HepG2 (cell line): ENCODE measurements around the gene CLEC16A. TPM values are rescaled to one million over a fixed set of nuclear protein-coding genes. Genes with fewer than 3 reads are reported as not detected.
A peak's percentile ranks its signal among the peaks of the same experiment; 100 is the strongest.

Experiments
- ATAC-seq: fragments of 200-7000 bp; cut with Tn5 transposase; 3 replicates; pipeline ENCODE4 v1.9.1; 2020; ENCODE audit warnings: mild to moderate bottlenecking, moderate library complexity
- BruUV-seq: library from RNA; stranded (reverse); fragments of 400-500 nt; replicated peaks from 2 replicates; lab custom pipeline; 2021; lab: Mats Ljungman, UMichigan
- CTCF ChIA-PET: fragments of 300-600 bp; formaldehyde crosslinking; extraction: SDS; loops from one replicate; lab custom pipeline; 2021; ENCODE audit warnings: low total read pairs, inconsistent platforms, low intra/inter-chr PET ratio; lab: Yijun Ruan, JAX
- POLR2A ChIA-PET: fragments of 350-600 bp; sonication (Branson Sonifier 250); formaldehyde crosslinking; loops from one replicate; lab custom pipeline; 2020; ENCODE audit warnings: antibody characterized with exemption, inconsistent platforms; lab: Yijun Ruan, JAX
- DNase-seq: peaks from one replicate; pipeline ENCODE4 v3.0.0-alpha.2; 2015; ENCODE audit warnings: low spot score
- FAIRE-seq: peaks from 3 replicates; lab custom pipeline; 2011; peaks lifted over from hg19 to GRCh38; lab: Jason Lieb, UNC
- H2AFZ ChIP-seq: one replicate; pipeline ENCODE4 v1.6.1; 2011; ENCODE audit warnings: low read length, inconsistent platforms
- H3K27ac ChIP-seq: fragments of 300-600 bp; 3 replicates; pipeline ENCODE4 v1.8.0; 2011; ENCODE audit warnings: mixed run types, mild to moderate bottlenecking, mixed read lengths, low read length, inconsistent platforms; ENCODE audit not compliant: insufficient read depth; ENCODE audit errors: extremely low read length
- H3K27me3 ChIP-seq, 2 experiments: fragments of 200-600 bp in 1 of 2; 2 replicates in 1 of 2; 3 replicates in 1 of 2; pipeline versions ENCODE4 v1.6.0 to v1.8.0; 2011; ENCODE audit warnings: low read length in 2 of 2, mild to moderate bottlenecking in 2 of 2, moderate library complexity in 2 of 2, inconsistent platforms in 1 of 2; ENCODE audit not compliant: insufficient read depth in 2 of 2, control insufficient read depth in 1 of 2
- H3K36me3 ChIP-seq, 2 experiments: fragments of 200-600 bp in 1 of 2; replicated peaks in 1 of 2; 2 replicates in 1 of 2; 3 replicates in 1 of 2; pipeline versions ENCODE4 v1.5.1 to v1.8.0; 2011; ENCODE audit warnings: low read length in 2 of 2, inconsistent platforms in 1 of 2; ENCODE audit not compliant: insufficient read depth in 2 of 2, control insufficient read depth in 1 of 2
- H3K4me1 ChIP-seq: 2 replicates; pipeline ENCODE4 v1.5.1; 2012; ENCODE audit warnings: low read length, inconsistent platforms; ENCODE audit not compliant: insufficient read depth
- H3K4me2 ChIP-seq: 2 replicates; pipeline ENCODE4 v1.6.0; 2011; ENCODE audit warnings: low read depth, low read length, inconsistent platforms
- H3K4me3 ChIP-seq, 3 experiments: fragments of 200-600 bp in 1 of 3; sonication (generic), shearing (Covaris generic) in 1 of 3; replicated peaks in 1 of 3; 2 replicates each; pipeline ENCODE4 v1.5.1; 2011 to 2016; ENCODE audit warnings: low read length in 3 of 3, inconsistent platforms in 2 of 3, low read depth in 2 of 3, mild to moderate bottlenecking in 2 of 3, control low read depth in 1 of 3, mixed read lengths in 1 of 3; ENCODE audit not compliant: insufficient read depth in 1 of 3
- H3K79me2 ChIP-seq: one replicate; pipeline ENCODE4 v1.6.1; 2011; ENCODE audit warnings: low read length, inconsistent platforms; ENCODE audit not compliant: insufficient read depth
- H3K9ac ChIP-seq: 2 replicates; pipeline ENCODE4 v1.6.0; 2011; ENCODE audit warnings: mild to moderate bottlenecking, low read depth, low read length, inconsistent platforms; ENCODE audit not compliant: insufficient read depth
- H3K9me3 ChIP-seq: 2 replicates; pipeline ENCODE4 v1.5.1; 2012; ENCODE audit warnings: mild to moderate bottlenecking, low read length
- H4K20me1 ChIP-seq: 2 replicates; pipeline ENCODE4 v1.6.0; 2011; ENCODE audit warnings: inconsistent platforms, mild to moderate bottlenecking, low read length, moderate library complexity; ENCODE audit not compliant: insufficient read depth
- CC2D1A ChIP-seq: sonication (generic); formaldehyde crosslinking; IDR thresholded peaks from 2 replicates; pipeline ENCODE4 v1.8.1; 2023; ENCODE audit warnings: mild to moderate bottlenecking, missing genetic modification reagents
- EP300 ChIP-seq, 3 experiments: sonication (generic) in 1 of 3; formaldehyde crosslinking in 1 of 3; IDR thresholded peaks; 2 replicates each; pipeline versions ENCODE4 v1.5.1 to v1.6.1; 2011 to 2020; ENCODE audit warnings: low read depth in 2 of 3, low read length in 2 of 3, borderline replicate concordance in 1 of 3, improper control_type of control experiment in 1 of 3, mild to moderate bottlenecking in 1 of 3, missing genetic modification reagents in 1 of 3, moderate library complexity in 1 of 3
- KAT7 ChIP-seq: IDR thresholded peaks from 2 replicates; pipeline ENCODE4 v1.6.1; 2018; ENCODE audit warnings: borderline replicate concordance, missing compliant biosample characterization
- MEF2D ChIP-seq: sonication (generic); formaldehyde crosslinking; IDR thresholded peaks from 2 replicates; pipeline ENCODE4 v1.5.1; 2020; ENCODE audit warnings: mild to moderate bottlenecking, missing genetic modification reagents
- MEIS1 ChIP-seq: sonication (generic); formaldehyde crosslinking; IDR thresholded peaks from 2 replicates; pipeline ENCODE4 v1.9.0; 2021; ENCODE audit warnings: mild to moderate bottlenecking, missing genetic modification reagents, moderate library complexity, borderline replicate concordance
- MYNN ChIP-seq: sonication (generic); formaldehyde crosslinking; IDR thresholded peaks from 2 replicates; pipeline ENCODE4 v1.4.0; 2020; ENCODE audit warnings: mild to moderate bottlenecking, low read depth, missing genetic modification reagents
- PHF20 ChIP-seq: sonication (generic); formaldehyde crosslinking; IDR thresholded peaks from 2 replicates; pipeline ENCODE4 v1.5.0; 2020; ENCODE audit warnings: mild to moderate bottlenecking, missing genetic modification reagents
- RAD51 ChIP-seq: fragments of 450-650 bp; IDR thresholded peaks from 2 replicates; pipeline ENCODE4 v1.6.1; 2016; ENCODE audit warnings: borderline replicate concordance
- RXRA ChIP-seq: sonication (generic); formaldehyde crosslinking; IDR thresholded peaks from 2 replicates; pipeline ENCODE4 v1.5.1; 2020; ENCODE audit warnings: missing genetic modification reagents
- XBP1 ChIP-seq: sonication (generic); formaldehyde crosslinking; IDR thresholded peaks from 2 replicates; pipeline ENCODE4 v1.5.0; 2020; ENCODE audit warnings: missing genetic modification reagents
- ZNF224 ChIP-seq: sonication (generic); formaldehyde crosslinking; IDR thresholded peaks from 2 replicates; pipeline ENCODE4 v1.5.0; 2020; ENCODE audit warnings: mild to moderate bottlenecking, missing genetic modification reagents
- WGBS: methylation state at CpG from one replicate; pipeline ENCODE4 v1.1.6; 2017; ENCODE audit warnings: low lambda C conversion rate; 5-methylcytosine and 5-hydroxymethylcytosine counted together
- in situ Hi-C: cut with HindIII; loops from 2 replicates; pipeline ENCODE4 v1.10.0; 2017; ENCODE audit warnings: low pct_unique_long_range_greater_than_20kb; ENCODE audit not compliant: extremely low pct_ligation_motif_present
- intact Hi-C: fragments of 100-400 bp; cut with micrococcal nuclease; formaldehyde crosslinking; loops from one replicate; pipeline ENCODE4 v1.10.0; 2022; ENCODE audit not compliant: unreplicated experiment
- polyA plus RNA-seq, 8 experiments: library from polyadenylated mRNA; depleted of rRNA in 3 of 8; stranded (reverse) in 7 of 8; unstranded in 1 of 8; fragments of >200 nt; fragmentation: Illumina TruSeq in 4 of 8; extraction: Trizol in 4 of 8; gene quantifications; 2 replicates each; pipeline versions ENCODE4 v1.2.1 to v1.2.3, GENCODE V29; 2011 to 2016; ENCODE audit warnings: low read depth in 4 of 8, missing spikeins in 1 of 8, mixed read lengths in 1 of 8; ENCODE audit not compliant: insufficient read depth in 1 of 8
- total RNA-seq, 5 experiments: library from RNA; depleted of rRNA; stranded (reverse); fragments of >200 nt; fragmentation: Illumina TruSeq; extraction: Trizol; gene quantifications; 2 replicates each; pipeline ENCODE4 v1.2.3, GENCODE V29; 2016; ENCODE audit warnings: low read depth in 1 of 5
- TF ChIP-seq, protein P1 (sequence below): sonication (generic); formaldehyde crosslinking; IDR thresholded peaks from 2 replicates; pipeline ENCODE4 v1.4.0; 2020; ENCODE audit warnings: low read depth, missing genetic modification reagents

CLEC16A gene
- total and polyA plus RNA-seq, 2 of the 13 experiments (the other 11 are each of a cell fraction or from before 2014, with no cell fraction given) = 8.5 to 10.3 TPM

- 0 out of 2 replicates have a peak, but pooled peaks have one; percentile 19 for TF ChIP-seq MEIS1 (CRISPR knock-in tag)
- TF ChIP-seq, all 625 proteins: peak for 2
Measured at GRCh38 chr16:11174141-11174540, 229.8 kb downstream of the CLEC16A start (continued).

DNA sequence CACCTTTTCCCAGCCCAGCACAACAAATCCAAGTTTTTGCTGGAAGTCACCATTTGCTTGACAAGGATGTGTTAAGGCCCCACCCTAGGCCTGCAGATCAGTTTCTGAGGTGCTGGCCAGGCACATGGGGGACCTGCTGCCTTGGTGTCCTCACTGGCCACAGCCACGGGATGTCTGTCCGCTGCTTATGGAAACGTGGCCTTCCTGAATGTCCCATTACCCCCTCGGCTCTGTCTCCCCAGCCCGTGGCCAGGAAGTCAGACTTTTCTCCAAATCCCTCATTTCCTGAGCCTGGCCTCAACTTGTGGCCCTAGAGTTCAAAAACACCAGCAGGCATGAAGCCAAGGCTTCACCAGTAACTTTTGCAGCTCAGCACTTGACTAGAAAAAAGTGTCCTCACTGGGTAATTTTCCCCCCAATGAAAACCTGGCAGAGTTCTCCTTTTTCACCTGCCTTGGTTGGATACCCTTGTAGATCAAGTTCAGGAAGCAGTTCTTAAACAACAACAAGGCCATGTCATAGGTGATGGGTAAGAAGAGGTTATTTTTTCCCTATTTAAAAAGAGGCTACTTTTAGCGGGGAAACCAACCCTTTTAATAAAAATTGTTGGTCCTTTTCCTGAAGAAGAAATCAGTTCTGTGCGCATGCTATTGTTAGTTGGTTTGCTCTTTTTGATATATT lies 230.9 kb downstream of the CLEC16A start:
- in situ Hi-C loops (no loop called here), intact Hi-C loops (no loop called here)
- H3K27ac ChIP-seq = no peak overlapping the region
- no peaks in the 10 kb centered on the region for H3K79me2 ChIP-seq
- H2AFZ ChIP-seq = no peak overlapping the region
- ChIA-PET CTCF (no interaction called here), POLR2A (no interaction called here)
- 93% methylated on average over 7 of the region's 7 CpGs for WGBS
- H3K36me3 ChIP-seq = no peaks in the 10 kb centered on the region
- no peak overlapping the region for H3K9ac ChIP-seq
- DNase-seq (no peak), FAIRE-seq (peak; percentile 47), ATAC-seq (no peak)
- TF ChIP-seq KAT7 (CRISPR knock-in tag) (no peak), PHF20 (no peak), MYNN (no peak), EP300 (IDR thresholded peaks at IDR 0.05; ENCODE audit: low read depth in 2 of 2, low read length in 2 of 2) (no peak), EP300 (CRISPR knock-in tag; IDR thresholded peaks at IDR 0.05; ENCODE audit: borderline replicate concordance) (no peak), CC2D1A (CRISPR knock-in tag) (no peak), ZNF224 (no peak), MEF2D (no peak), RXRA (CRISPR knock-in tag) (no peak), RAD51 (no peak), XBP1 (CRISPR knock-in tag) (no peak)
- TF ChIP-seq, protein P1, sequence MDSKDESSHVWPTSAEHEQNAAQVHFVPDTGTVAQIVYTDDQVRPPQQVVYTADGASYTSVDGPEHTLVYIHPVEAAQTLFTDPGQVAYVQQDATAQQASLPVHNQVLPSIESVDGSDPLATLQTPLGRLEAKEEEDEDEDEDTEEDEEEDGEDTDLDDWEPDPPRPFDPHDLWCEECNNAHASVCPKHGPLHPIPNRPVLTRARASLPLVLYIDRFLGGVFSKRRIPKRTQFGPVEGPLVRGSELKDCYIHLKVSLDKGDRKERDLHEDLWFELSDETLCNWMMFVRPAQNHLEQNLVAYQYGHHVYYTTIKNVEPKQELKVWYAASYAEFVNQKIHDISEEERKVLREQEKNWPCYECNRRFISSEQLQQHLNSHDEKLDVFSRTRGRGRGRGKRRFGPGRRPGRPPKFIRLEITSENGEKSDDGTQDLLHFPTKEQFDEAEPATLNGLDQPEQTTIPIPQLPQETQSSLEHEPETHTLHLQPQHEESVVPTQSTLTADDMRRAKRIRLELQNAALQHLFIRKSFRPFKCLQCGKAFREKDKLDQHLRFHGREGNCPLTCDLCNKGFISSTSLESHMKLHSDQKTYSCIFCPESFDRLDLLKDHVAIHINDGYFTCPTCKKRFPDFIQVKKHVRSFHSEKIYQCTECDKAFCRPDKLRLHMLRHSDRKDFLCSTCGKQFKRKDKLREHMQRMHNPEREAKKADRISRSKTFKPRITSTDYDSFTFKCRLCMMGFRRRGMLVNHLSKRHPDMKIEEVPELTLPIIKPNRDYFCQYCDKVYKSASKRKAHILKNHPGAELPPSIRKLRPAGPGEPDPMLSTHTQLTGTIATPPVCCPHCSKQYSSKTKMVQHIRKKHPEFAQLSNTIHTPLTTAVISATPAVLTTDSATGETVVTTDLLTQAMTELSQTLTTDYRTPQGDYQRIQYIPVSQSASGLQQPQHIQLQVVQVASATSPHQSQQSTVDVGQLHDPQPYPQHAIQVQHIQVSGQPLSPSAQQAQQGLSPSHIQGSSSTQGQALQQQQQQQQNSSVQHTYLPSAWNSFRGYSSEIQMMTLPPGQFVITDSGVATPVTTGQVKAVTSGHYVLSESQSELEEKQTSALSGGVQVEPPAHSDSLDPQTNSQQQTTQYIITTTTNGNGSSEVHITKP = no peak
- no peaks in the 10 kb centered on the region for H3K27me3 ChIP-seq
- BruUV-seq = no TSS peak
- H3K9me3 ChIP-seq = no peaks in the 10 kb centered on the region
- no peaks in the 10 kb centered on the region for H4K20me1 ChIP-seq
- no peak overlapping the region for H3K4me2 ChIP-seq
- no peaks in the 10 kb centered on the region for H3K4me1 ChIP-seq
- no peak overlapping the region for H3K4me3 ChIP-seq
